HepG2 (cell line): Measurements from ENCODE around the gene RHBDF2.

ENCODE experiments used
- CTCF ChIP-seq: sonication (generic); formaldehyde crosslinking; IDR thresholded peaks from 2 replicates; pipeline ENCODE4 v1.5.0; 2020; ENCODE audit warnings: mild to moderate bottlenecking, missing genetic modification reagents, moderate library complexity
- FOXK2 ChIP-seq: fragments of 450-650 bp; IDR thresholded peaks from 2 replicates; pipeline ENCODE4 v1.6.1; 2016
- HNRNPL ChIP-seq: fragments of 200-400 bp; formaldehyde crosslinking; IDR thresholded peaks from 2 replicates; pipeline ENCODE4 v1.6.1; 2017; ENCODE audit warnings: mild to moderate bottlenecking, low read depth, low read length
- NFE2 ChIP-seq: sonication (generic); formaldehyde crosslinking; IDR thresholded peaks from 2 replicates; pipeline ENCODE4 v1.4.0; 2020; ENCODE audit warnings: missing genetic modification reagents
- RBM39 ChIP-seq: fragments of 200-400 bp; formaldehyde crosslinking; IDR thresholded peaks from one replicate; pipeline ENCODE4 v1.6.1; 2018; ENCODE audit warnings: antibody characterized with exemption, mild to moderate bottlenecking, low read depth, low read length; ENCODE audit not compliant: poor library complexity, severe bottlenecking
- ZNF589 ChIP-seq: sonication (generic); formaldehyde crosslinking; conservative IDR thresholded peaks from 2 replicates; pipeline ENCODE4 v1.8.0; 2022; ENCODE audit warnings: mild to moderate bottlenecking, moderate library complexity, missing genetic modification reagents
- TF ChIP-seq, protein P1 (sequence below), 2 experiments: fragments of 450-650 bp in 1 of 2; sonication (generic) in 1 of 2; formaldehyde crosslinking in 1 of 2; IDR thresholded peaks; 2 replicates each; pipeline versions ENCODE4 v1.6.1 to v1.8.0; 2016 to 2022; ENCODE audit warnings: antibody characterized with exemption in 1 of 2, mild to moderate bottlenecking in 1 of 2, missing genetic modification reagents in 1 of 2

- no peak for TF ChIP-seq HNRNPL
- TF ChIP-seq CTCF (CRISPR knock-in tag) = no peak
- TF ChIP-seq FOXK2 = no peak
- no peak for TF ChIP-seq RBM39
- no peak for TF ChIP-seq NFE2 (CRISPR knock-in tag)
- TF ChIP-seq, protein P1, sequence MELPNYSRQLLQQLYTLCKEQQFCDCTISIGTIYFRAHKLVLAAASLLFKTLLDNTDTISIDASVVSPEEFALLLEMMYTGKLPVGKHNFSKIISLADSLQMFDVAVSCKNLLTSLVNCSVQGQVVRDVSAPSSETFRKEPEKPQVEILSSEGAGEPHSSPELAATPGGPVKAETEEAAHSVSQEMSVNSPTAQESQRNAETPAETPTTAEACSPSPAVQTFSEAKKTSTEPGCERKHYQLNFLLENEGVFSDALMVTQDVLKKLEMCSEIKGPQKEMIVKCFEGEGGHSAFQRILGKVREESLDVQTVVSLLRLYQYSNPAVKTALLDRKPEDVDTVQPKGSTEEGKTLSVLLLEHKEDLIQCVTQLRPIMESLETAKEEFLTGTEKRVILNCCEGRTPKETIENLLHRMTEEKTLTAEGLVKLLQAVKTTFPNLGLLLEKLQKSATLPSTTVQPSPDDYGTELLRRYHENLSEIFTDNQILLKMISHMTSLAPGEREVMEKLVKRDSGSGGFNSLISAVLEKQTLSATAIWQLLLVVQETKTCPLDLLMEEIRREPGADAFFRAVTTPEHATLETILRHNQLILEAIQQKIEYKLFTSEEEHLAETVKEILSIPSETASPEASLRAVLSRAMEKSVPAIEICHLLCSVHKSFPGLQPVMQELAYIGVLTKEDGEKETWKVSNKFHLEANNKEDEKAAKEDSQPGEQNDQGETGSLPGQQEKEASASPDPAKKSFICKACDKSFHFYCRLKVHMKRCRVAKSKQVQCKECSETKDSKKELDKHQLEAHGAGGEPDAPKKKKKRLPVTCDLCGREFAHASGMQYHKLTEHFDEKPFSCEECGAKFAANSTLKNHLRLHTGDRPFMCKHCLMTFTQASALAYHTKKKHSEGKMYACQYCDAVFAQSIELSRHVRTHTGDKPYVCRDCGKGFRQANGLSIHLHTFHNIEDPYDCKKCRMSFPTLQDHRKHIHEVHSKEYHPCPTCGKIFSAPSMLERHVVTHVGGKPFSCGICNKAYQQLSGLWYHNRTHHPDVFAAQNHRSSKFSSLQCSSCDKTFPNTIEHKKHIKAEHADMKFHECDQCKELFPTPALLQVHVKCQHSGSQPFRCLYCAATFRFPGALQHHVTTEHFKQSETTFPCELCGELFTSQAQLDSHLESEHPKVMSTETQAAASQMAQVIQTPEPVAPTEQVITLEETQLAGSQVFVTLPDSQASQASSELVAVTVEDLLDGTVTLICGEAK (IDR thresholded peaks at IDR 0.05) = no peak
- TF ChIP-seq, protein P1 (CRISPR knock-in tag; IDR thresholded peaks at IDR 0.05) = no peak
- TF ChIP-seq ZNF589 = no peak
Measured at GRCh38 chr17:76451506-76451905, 49.7 kb downstream of the RHBDF2 start.
